Suprapubic skin (tissue), 4 donors: ENCODE data around the gene SLC15A4. TPM values are rescaled to one million over a fixed set of nuclear protein-coding genes. Genes with fewer than 3 reads are reported as not detected.
"Not testable (repeated sequence)": the region's sequence is repeated elsewhere in the genome, so short reads cannot be mapped to it uniquely, and the experiment has no call there.

Experiments used
- DNase-seq, 2 donors: peaks; one replicate each; pipeline ENCODE4 v3.0.0-alpha.2; 2019; ENCODE audit warnings: low spot score in 2 of 2
- H3K27ac ChIP-seq: fragments of 200-600 bp; sonication (generic); one replicate; pipeline ENCODE4 v1.5.1; 2019
- H3K27me3 ChIP-seq: fragments of 200-600 bp; sonication (generic); one replicate; pipeline ENCODE4 v1.5.1; 2019
- H3K36me3 ChIP-seq: fragments of 200-600 bp; sonication (generic); one replicate; pipeline ENCODE4 v1.5.1; 2019
- H3K4me1 ChIP-seq: fragments of 200-600 bp; sonication (generic); one replicate; pipeline ENCODE4 v1.5.1; 2019
- H3K4me3 ChIP-seq: fragments of 200-600 bp; sonication (generic); one replicate; pipeline ENCODE4 v1.5.1; 2019; ENCODE audit warnings: mild to moderate bottlenecking
- H3K9me3 ChIP-seq: fragments of 200-600 bp; sonication (generic); one replicate; pipeline ENCODE4 v1.5.1; 2019
- CTCF ChIP-seq, 2 donors: fragments of 200-600 bp in 1 of 2; fragments of 450-650 bp in 1 of 2; sonication (generic) in 1 of 2; IDR thresholded peaks; one replicate each; pipeline ENCODE4 v1.5.1; 2016 to 2019; ENCODE audit warnings: antibody characterized with exemption in 2 of 2, mild to moderate bottlenecking in 1 of 2, moderate library complexity in 1 of 2
- EP300 ChIP-seq: sonication (generic); formaldehyde crosslinking; IDR thresholded peaks from one replicate; pipeline ENCODE4 v1.6.1; 2017; ENCODE audit warnings: antibody characterized with exemption
- POLR2A ChIP-seq, 2 donors: fragments of 450-650 bp; IDR thresholded peaks; one replicate each; pipeline ENCODE4 v1.6.1; 2017; ENCODE audit warnings: antibody characterized with exemption in 2 of 2, mild to moderate bottlenecking in 2 of 2, moderate library complexity in 2 of 2
- POLR2AphosphoS5 ChIP-seq, 3 donors: sonication (generic); formaldehyde crosslinking; IDR thresholded peaks; one replicate each; pipeline ENCODE4 v1.6.1; 2017; ENCODE audit warnings: antibody characterized with exemption in 3 of 3
- WGBS: methylation state at CpG from one replicate; pipeline ENCODE4 v1.1.5; 2018; 5-methylcytosine and 5-hydroxymethylcytosine counted together
- total RNA-seq, 4 donors: library from RNA; depleted of rRNA; stranded (reverse); fragments of >200 nt; gene quantifications; one replicate each; pipeline ENCODE4 v1.1.0, GENCODE V29; 2016

The SLC15A4 gene
- total RNA-seq, 4 donors from 2014 or later: 35.2 to 51.7 (median 45.6) TPM

GRCh38 chr12:128842579-128842978 is 18.8 kb upstream of the SLC15A4 start:
- WGBS: 88% methylated on average over 11 of the region's 11 CpGs
- Histone ChIP-seq H3K9me3 (no peaks in the 10 kb centered on the region), H3K4me1 (no peaks in the 10 kb centered on the region), H3K27ac (no peak overlapping the region), H3K36me3 (no peaks in the 10 kb centered on the region), H3K27me3 (no peaks in the 10 kb centered on the region), H3K4me3 (no peak overlapping the region)
- TF ChIP-seq POLR2AphosphoS5 (IDR thresholded peaks at IDR 0.05) (no peak), EP300 (no peak)
- DNase-seq: no peak

GRCh38 chr12:128840862-128841468 is 17.2 kb upstream of the SLC15A4 start:
- H3K36me3 ChIP-seq: no peaks in the 10 kb centered on the region
- TF ChIP-seq CTCF (IDR thresholded peaks at IDR 0.05) (no peak), POLR2A (IDR thresholded peaks at IDR 0.05) (no peak), EP300 (no peak), POLR2AphosphoS5 (IDR thresholded peaks at IDR 0.05) (no peak)
- H3K27me3 ChIP-seq: no peaks in the 10 kb centered on the region
- no peak for DNase-seq
- H3K9me3 ChIP-seq: no peaks in the 10 kb centered on the region
- H3K27ac ChIP-seq: no peak overlapping the region
- 51% methylated on average over 8 of the region's 8 CpGs for WGBS
- H3K4me1 ChIP-seq: no peaks in the 10 kb centered on the region
- no peak overlapping the region for H3K4me3 ChIP-seq

- 74% methylated on average over 12 of the region's 12 CpGs for WGBS
- H3K4me3 ChIP-seq, H3K9me3 ChIP-seq, H3K27me3 ChIP-seq, DNase-seq, H3K4me1 ChIP-seq, H3K27ac ChIP-seq, H3K36me3 ChIP-seq: not testable (repeated sequence)
Observed at GRCh38 chr12:128839885-128840284, 16.1 kb upstream of the SLC15A4 start.

GRCh38 chr12:128833418-128833817 is 9.7 kb upstream of the SLC15A4 start:
- H3K36me3 ChIP-seq: no peaks in the 10 kb centered on the region
- no peaks in the 10 kb centered on the region for H3K9me3 ChIP-seq
- no peak overlapping the region for H3K27ac ChIP-seq
- H3K4me1 ChIP-seq: no peaks in the 10 kb centered on the region
- WGBS: 96% methylated on average over 10 of the region's 10 CpGs
- TF ChIP-seq POLR2AphosphoS5 (IDR thresholded peaks at IDR 0.05): no peak
- TF ChIP-seq CTCF (IDR thresholded peaks at IDR 0.05): no peak
- TF ChIP-seq POLR2A (IDR thresholded peaks at IDR 0.05): no peak
- TF ChIP-seq EP300: no peak
- peak in 1 of 2 donors; percentile 38 for DNase-seq
- no peaks in the 10 kb centered on the region for H3K27me3 ChIP-seq
- H3K4me3 ChIP-seq: no peak overlapping the region

- H3K27ac ChIP-seq: no peak overlapping the region
- WGBS: 70% methylated on average over 7 of the region's 7 CpGs
- no peaks in the 10 kb centered on the region for H3K36me3 ChIP-seq
- H3K9me3 ChIP-seq: no peaks in the 10 kb centered on the region
- no peaks in the 10 kb centered on the region for H3K27me3 ChIP-seq
- no peak for TF ChIP-seq EP300
- TF ChIP-seq POLR2A (IDR thresholded peaks at IDR 0.05): no peak
- no peak for TF ChIP-seq POLR2AphosphoS5 (IDR thresholded peaks at IDR 0.05)
- no peak for TF ChIP-seq CTCF (IDR thresholded peaks at IDR 0.05)
- H3K4me1 ChIP-seq: no peaks in the 10 kb centered on the region
- H3K4me3 ChIP-seq: no peak overlapping the region
- DNase-seq: no peak
Observed at GRCh38 chr12:128830505-128830893, 6.7 kb upstream of the SLC15A4 start.

- Histone ChIP-seq H3K4me1 (no peaks in the 10 kb centered on the region), H3K4me3 (no peak overlapping the region), H3K36me3 (no peaks in the 10 kb centered on the region), H3K27me3 (no peaks in the 10 kb centered on the region), H3K9me3 (no peaks in the 10 kb centered on the region), H3K27ac (no peak overlapping the region)
- 69% methylated on average over 8 of the region's 8 CpGs for WGBS
- TF ChIP-seq CTCF (IDR thresholded peaks at IDR 0.05) (no peak), POLR2AphosphoS5 (IDR thresholded peaks at IDR 0.05) (no peak), POLR2A (IDR thresholded peaks at IDR 0.05) (no peak), EP300 (no peak)
- no peak for DNase-seq
Observed at GRCh38 chr12:128829861-128830504, 6.2 kb upstream of the SLC15A4 start.
